GM19452 (cell line): ENCODE results near the gene MTMR1.
A peak's percentile ranks its signal among the peaks of the same experiment; 100 is the strongest.

Experiments
- ATAC-seq: cut with Tn5 transposase; IDR thresholded peaks from one replicate; pipeline ENCODE4 v1.9.1; 2021; ENCODE audit not compliant: unreplicated experiment

MTMR1 gene

GRCh38 chrX:150761819-150762216 lies 68.6 kb downstream of the MTMR1 start:
- ATAC-seq, result no peak

- ATAC-seq, result no peak
These were observed 69.3 kb downstream of the MTMR1 start for GRCh38 chrX:150762258-150763165.

GRCh38 chrX:150763303-150763797 lies 70.2 kb downstream of the MTMR1 start:
- ATAC-seq, result no peak

- no peak for ATAC-seq
These were observed 70.6 kb downstream of the MTMR1 start for GRCh38 chrX:150763810-150764209.

- ATAC-seq, result no peak
These were observed 72.0 kb downstream of the MTMR1 start for GRCh38 chrX:150765237-150765636.

GRCh38 chrX:150765782-150766350 lies 72.7 kb downstream of the MTMR1 start:
- ATAC-seq, result no peak

- no peak for ATAC-seq
These were observed 73.3 kb downstream of the MTMR1 start for GRCh38 chrX:150766351-150767044.

GRCh38 chrX:150767045-150767395 lies 73.8 kb downstream of the MTMR1 start:
- no peak for ATAC-seq

- no peak for ATAC-seq
These were observed 74.4 kb downstream of the MTMR1 start for GRCh38 chrX:150767475-150768131.

GRCh38 chrX:150768132-150768485 lies 74.9 kb downstream of the MTMR1 start:
- no peak for ATAC-seq

- ATAC-seq, result no peak
These were observed 75.5 kb downstream of the MTMR1 start for GRCh38 chrX:150768580-150769190.

GRCh38 chrX:150769408-150769807 lies 76.2 kb downstream of the MTMR1 start:
- ATAC-seq, result no peak

- no peak for ATAC-seq
These were observed 77.4 kb downstream of the MTMR1 start for GRCh38 chrX:150770623-150771022.

GRCh38 chrX:150771116-150771515 lies 77.9 kb downstream of the MTMR1 start:
- no peak for ATAC-seq

- peak; percentile 76 for ATAC-seq
These were observed 79.2 kb downstream of the MTMR1 start for GRCh38 chrX:150772150-150772970.

- ATAC-seq, result no peak
These were observed 79.9 kb downstream of the MTMR1 start for GRCh38 chrX:150773117-150773516.

GRCh38 chrX:150773634-150774033 lies 80.4 kb downstream of the MTMR1 start:
- no peak for ATAC-seq

- no peak for ATAC-seq
These were observed 81.8 kb downstream of the MTMR1 start for GRCh38 chrX:150774798-150775568.
